SK-N-MC (cell line): Measurements from ENCODE around the gene PLEKHG2.
"Not testable (repeated sequence)": the region's sequence is repeated elsewhere in the genome, so short reads cannot be mapped to it uniquely, and the experiment has no call there.

Experiments
- DNase-seq: peaks from one replicate; pipeline ENCODE4 v3.0.0-alpha.2; 2011; ENCODE audit warnings: low read depth, low spot score
- H3K27ac ChIP-seq: fragments of 200-600 bp; sonication (generic); 2 replicates; pipeline ENCODE4 v1.5.1; 2016; ENCODE audit warnings: mixed run types
- H3K36me3 ChIP-seq: fragments of 200-600 bp; sonication (generic); 2 replicates; pipeline ENCODE4 v1.6.1; 2017; ENCODE audit warnings: antibody characterized with exemption, low read length, mixed read lengths; ENCODE audit not compliant: insufficient read depth
- H3K4me3 ChIP-seq: fragments of 200-600 bp; sonication (generic); 2 replicates; pipeline ENCODE4 v1.5.1; 2016
- H3K9ac ChIP-seq: fragments of 200-600 bp; sonication (generic); 2 replicates; pipeline ENCODE4 v1.8.0; 2017; ENCODE audit warnings: mixed run types, mixed read lengths; ENCODE audit not compliant: insufficient read length
- H3K9me3 ChIP-seq: fragments of 200-600 bp; sonication (generic); 2 replicates; pipeline ENCODE4 v1.6.1; 2017; ENCODE audit warnings: low read depth, mild to moderate bottlenecking, antibody characterized with exemption, low read length, moderate library complexity, mixed read lengths
- EZH2 ChIP-seq: fragments of 200-600 bp; sonication (generic); IDR thresholded peaks from one replicate; pipeline ENCODE4 v1.6.1; 2017; ENCODE audit warnings: antibody characterized with exemption
- FOXP2 ChIP-seq: optimal IDR thresholded peaks from 2 replicates; pipeline ENCODE3; 2011; ENCODE audit warnings: mild to moderate bottlenecking, moderate library complexity; ENCODE audit not compliant: insufficient read depth; ENCODE audit errors: extremely low read length, control extremely low read depth
- POLR2AphosphoS5 ChIP-seq: IDR thresholded peaks from 2 replicates; pipeline ENCODE4 v1.6.1; 2012; ENCODE audit warnings: mild to moderate bottlenecking, low read depth, low read length, borderline replicate concordance

The PLEKHG2 gene

DNA sequence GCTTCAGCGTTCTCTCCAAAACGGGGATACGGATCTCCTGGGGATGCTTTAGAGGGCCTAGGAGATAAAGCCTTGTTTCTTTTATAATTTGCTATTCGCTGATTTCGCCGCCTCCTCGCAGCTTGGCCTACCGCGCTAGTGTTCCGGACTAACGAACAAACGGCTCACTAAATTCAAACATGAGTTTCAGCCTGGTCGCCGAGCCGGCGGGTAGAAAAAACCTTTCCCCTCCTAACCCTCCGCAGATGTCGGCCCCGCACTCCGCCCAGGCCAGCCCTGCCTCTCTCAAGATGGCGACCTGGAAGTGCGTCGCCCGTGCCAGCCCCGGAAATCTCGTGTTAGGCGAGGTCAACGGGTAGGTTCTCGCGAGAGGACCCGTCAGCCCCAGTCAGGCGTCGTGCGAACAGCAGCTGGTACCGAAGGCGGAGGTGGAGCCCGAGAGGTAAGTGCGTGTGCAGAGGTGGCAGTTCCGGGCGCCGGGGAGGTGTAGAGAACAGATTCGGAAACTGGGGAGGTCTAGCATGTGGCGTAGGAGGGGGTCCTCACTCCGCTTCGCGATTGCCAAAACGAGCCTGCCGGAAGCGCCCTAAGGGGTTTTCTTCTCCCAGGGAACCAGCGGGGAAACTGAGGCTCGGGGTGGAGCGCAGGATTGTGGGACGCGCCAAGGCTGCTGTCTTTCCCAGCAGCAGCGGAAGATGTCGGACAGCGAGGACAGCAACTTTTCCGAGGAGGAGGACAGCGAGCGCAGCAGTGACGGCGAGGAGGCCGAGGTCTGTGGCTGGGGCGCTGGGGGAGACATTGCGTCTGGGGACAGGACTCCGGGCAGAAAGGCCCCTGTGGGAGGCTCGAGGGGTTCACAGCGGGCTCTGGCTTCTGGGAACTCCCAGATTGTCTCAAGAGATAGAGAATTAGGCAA lies 33.0 kb downstream of the PLEKHG2 start, which contains the start of gene SUPT5H:
Gene SUPT5H, plus strand, starts transcription at position 387 of the 916 bp plus-strand sequence. Its CDS starts 309 bp downstream, at position 696.
- no peak for TF ChIP-seq FOXP2
- TF ChIP-seq POLR2AphosphoS5, result peak; percentile 93
- Histone ChIP-seq H3K9ac (peak within 1 kb of the TSS; percentile 97), H3K36me3 (peaks cover 16% of the 10 kb centered on the region), H3K4me3 (peak within 1 kb of the TSS; percentile 95), H3K27ac (peak within 1 kb of the TSS; percentile 89), H3K9me3 (no peaks in the 10 kb centered on the region)
- peak; percentile 79 for DNase-seq

DNA sequence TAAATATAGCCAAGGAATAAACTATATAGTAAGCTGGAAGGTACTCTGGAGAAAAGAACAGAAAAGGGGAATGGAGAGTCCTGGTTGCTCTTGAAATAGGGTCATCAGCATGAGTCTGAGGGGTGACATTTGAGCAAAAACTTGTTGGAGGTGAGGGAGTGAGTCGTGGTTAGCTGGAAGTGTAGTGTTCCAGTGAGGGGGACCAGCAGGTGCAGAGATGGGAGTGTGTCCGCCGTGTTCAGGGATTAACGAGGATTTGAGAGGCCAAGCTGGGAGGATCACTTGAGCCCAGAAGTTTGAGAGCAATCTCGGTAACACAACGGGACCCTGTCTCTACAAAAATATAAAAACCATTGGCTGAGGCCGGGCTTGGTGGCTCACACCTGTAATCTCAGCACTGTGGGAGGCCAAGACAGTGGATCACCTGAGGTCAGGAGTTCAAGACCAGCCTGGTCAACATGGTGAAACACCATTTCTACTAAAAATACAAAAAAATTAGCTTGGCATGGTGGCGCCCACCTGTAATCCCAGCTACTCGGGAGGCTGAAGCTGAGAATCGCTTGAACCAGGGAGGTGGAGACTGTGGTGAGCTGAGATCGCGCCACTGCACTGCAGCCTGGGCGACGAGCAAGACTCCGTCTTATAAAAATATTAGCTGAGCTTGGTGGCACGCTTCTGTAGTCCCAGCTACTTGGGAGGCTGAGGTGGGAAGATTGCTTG lies 34.1 kb downstream of the PLEKHG2 start:
- Histone ChIP-seq H3K9ac (peak overlapping the region; percentile 97), H3K27ac (no peak overlapping the region; the same call in 1 of the 2 replicates), H3K4me3 (peak overlapping the region; percentile 95), H3K9me3 (no peaks in the 10 kb centered on the region), H3K36me3 (peaks cover 20% of the 10 kb centered on the region)
- no peak for TF ChIP-seq FOXP2
- no peak for TF ChIP-seq POLR2AphosphoS5
- TF ChIP-seq EZH2, result no peak
- no peak for DNase-seq

DNA sequence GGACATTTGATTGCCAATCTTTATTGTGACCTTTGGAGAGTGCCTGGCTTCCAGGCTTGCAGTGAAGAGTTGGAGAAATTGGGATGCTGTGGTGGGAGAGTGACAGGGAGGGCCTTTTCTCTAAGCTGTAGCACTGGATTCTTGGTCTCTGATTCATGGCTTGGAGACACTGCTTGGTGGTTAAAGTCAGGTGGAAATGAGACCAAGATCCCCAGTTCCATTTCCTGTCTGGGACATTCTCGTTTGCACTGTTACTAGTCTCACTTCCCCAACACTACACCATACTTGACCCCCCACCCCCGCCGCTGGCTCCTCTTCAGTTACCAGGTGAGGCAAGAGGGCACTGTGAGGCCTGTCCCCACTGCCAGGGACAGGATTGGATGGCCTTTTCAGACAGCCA lies 35.8 kb downstream of the PLEKHG2 start:
- Histone ChIP-seq H3K36me3 (peaks cover 34% of the 10 kb centered on the region), H3K27ac (no peak overlapping the region)

DNA sequence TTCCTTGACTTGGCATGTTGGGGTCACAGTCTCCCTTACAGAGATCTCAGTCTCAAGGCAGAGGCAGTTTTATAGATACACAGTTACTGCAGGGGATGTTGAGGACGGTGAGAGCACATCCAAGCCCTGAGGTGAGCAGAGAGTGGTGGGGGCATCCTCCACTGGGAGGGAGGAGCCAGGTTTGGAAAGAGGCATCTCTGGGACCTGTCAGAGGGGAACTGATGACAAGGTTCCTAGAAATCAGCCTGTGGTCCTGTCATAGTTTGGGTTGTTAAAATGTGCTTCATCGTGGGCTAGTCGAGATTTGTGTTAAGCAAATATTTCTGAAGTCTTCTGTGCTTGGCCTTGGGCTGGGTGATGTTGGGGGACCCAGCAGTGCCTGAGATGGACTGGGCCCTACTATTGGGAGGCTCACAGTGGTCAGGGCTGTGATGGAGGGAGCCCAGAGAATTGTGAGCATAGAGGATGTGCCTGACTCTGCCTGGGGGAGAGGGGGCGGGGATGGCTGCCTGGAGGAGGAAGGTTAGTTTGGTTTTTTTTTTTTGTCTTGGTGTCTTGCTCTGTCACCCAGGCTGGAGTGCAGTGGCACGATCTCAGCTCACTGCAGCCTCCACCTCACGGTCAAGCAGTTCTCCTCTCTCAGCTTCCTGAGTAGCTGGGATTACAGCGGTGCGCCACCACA lies 36.8 kb downstream of the PLEKHG2 start:
- DNase-seq, result no peak
- TF ChIP-seq POLR2AphosphoS5, result no peak
- TF ChIP-seq FOXP2, result no peak
- no peak for TF ChIP-seq EZH2
- no peak overlapping the region for H3K4me3 ChIP-seq
- peaks cover 38% of the 10 kb centered on the region for H3K36me3 ChIP-seq
- no peak overlapping the region for H3K9ac ChIP-seq
- H3K9me3 ChIP-seq, result no peaks in the 10 kb centered on the region
- no peak overlapping the region for H3K27ac ChIP-seq

More for the DNA sequence above, 35.8 kb downstream of the PLEKHG2 start:
- TF ChIP-seq EZH2, result no peak
- TF ChIP-seq FOXP2, result no peak
- TF ChIP-seq POLR2AphosphoS5, result no peak
- no peak overlapping the region for H3K4me3 ChIP-seq
- no peaks in the 10 kb centered on the region for H3K9me3 ChIP-seq
- DNase-seq, result no peak
- no peak overlapping the region for H3K9ac ChIP-seq

DNA sequence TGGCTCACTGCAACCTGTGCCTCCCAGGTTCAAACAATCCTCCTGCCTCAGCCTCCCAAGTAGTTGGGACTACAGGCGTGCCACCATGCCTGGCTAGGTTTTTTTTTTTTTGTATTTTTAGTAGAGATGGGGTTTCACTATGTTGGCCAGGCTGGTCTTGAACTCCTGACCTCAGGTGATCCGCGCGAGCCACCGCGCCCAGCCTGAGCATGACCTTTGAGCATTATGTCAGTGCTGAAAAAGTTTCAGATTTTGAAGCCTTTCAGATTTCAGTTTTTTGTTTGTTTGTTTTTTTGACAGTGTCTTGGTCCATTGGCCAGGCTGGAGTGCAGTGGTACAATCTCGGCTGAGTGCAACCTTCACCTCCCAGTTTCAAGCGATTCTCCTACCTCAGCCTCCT lies 38.8 kb downstream of the PLEKHG2 start:
- not testable (repeated sequence) for H3K27ac ChIP-seq, DNase-seq, H3K9me3 ChIP-seq, H3K4me3 ChIP-seq, H3K9ac ChIP-seq
- H3K36me3 ChIP-seq, result peaks cover 42% of the 10 kb centered on the region

DNA sequence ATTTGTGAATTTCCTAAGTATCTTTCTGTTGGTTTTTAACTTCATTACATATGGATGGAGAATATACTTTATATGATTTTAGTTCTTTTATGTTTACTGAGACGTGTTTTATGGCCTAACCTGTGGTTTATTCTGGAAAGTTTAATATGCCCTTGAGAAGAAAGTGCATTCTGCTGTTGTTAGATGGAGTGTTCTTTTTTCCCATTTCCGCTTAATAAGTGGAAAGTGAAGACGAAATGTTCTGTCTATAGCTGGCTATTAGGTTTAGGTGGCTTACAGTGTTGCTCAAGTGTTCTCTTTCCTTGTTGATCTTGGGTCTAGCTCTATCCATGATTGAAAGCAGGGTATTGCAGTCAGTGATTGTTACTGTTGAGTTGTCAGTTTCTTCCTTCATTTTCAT lies 50.9 kb downstream of the PLEKHG2 start:
- peaks cover 59% of the 10 kb centered on the region; the same call in 1 of the 2 replicates for H3K36me3 ChIP-seq

DNA sequence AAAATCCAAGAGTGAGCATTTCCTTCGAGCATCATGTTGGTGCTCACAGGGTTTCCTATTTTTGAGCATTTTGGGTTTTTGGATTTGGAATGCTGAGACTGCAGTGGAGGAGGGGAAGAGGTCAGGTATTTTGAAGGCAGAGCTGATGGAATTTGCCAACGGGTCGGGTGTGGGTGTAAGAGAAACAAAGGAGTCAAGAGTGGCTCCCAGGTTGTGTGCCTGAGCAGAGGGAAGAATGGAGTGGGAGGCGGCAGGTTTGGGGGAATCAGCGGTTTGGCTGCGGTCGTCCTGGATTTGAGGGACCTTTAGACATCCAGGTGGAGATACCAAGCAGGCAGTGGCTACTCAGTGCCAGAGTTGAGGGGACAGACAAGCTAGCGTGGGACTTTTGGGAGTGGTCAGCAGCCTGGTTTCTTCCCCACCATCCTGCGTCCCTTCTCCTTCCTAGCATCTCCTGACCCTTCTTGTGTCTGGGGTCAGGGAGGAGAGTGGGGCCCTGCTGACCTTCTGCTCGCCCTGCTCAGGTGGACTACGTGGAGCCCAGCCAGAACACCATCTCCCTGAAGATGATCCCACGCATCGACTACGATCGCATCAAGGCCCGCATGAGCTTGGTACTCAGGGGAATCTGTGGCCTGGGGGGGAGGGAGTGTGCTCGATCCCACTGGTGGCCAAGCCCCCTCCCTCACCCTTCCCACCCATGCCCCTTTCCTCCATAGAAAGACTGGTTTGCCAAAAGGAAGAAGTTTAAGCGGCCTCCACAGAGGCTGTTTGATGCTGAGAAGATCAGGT lies 53.7 kb downstream of the PLEKHG2 start:
- H3K9me3 ChIP-seq, result no peaks in the 10 kb centered on the region
- H3K27ac ChIP-seq, result no peak overlapping the region
- DNase-seq, result no peak
- TF ChIP-seq FOXP2, result no peak
- no peak for TF ChIP-seq EZH2
- no peak for TF ChIP-seq POLR2AphosphoS5
- no peak overlapping the region for H3K9ac ChIP-seq
- peaks cover 67% of the 10 kb centered on the region; the same call in 1 of the 2 replicates for H3K36me3 ChIP-seq
- no peak overlapping the region for H3K4me3 ChIP-seq

More for the DNA sequence above, 50.9 kb downstream of the PLEKHG2 start:
- Histone ChIP-seq H3K27ac (0 out of 2 replicates have a peak overlapping the region, but pooled peaks have one; percentile 20), H3K9ac (no peak overlapping the region), H3K4me3 (no peak overlapping the region), H3K9me3 (no peaks in the 10 kb centered on the region)
- TF ChIP-seq FOXP2, result no peak
- TF ChIP-seq POLR2AphosphoS5, result no peak
- no peak for TF ChIP-seq EZH2
- DNase-seq, result no peak
